ENCODE results near the gene ACAP1. TPM values are rescaled to one million over a fixed set of nuclear protein-coding genes. Genes with fewer than 3 reads are reported as not detected.

Gene ACAP1
- total and polyA plus RNA-seq, 9 of the 15 experiments (the other 6 are each of a cell fraction or from before 2014, with no cell fraction given) = 0.15 to 8.5 (median 2.4) TPM

GRCh38 chr17:7352503-7352889, 16.2 kb downstream of the ACAP1 start:
- Histone ChIP-seq H3K9me1 (ENCODE audit: control insufficient read depth, insufficient read depth, low read length) (no peaks in the 10 kb centered on the region), H2AFZ (ENCODE audit: low read depth, low read length) (peak overlapping the region; percentile 84), H3K4me3 (peak overlapping the region; percentile 72), H3K36me3 (ENCODE audit: control insufficient read depth, insufficient read depth, low read length) (no peaks in the 10 kb centered on the region), H3K27ac (ENCODE audit: extremely low read depth, low read depth, low read length) (peak overlapping the region; percentile 88; the same call in 2 of the 3 replicates), H3K79me2 (ENCODE audit: control insufficient read depth, insufficient read depth, low read length) (peaks cover 8% of the 10 kb centered on the region), H3K4me2 (ENCODE audit: insufficient read depth, low read length) (peak overlapping the region; percentile 80), H3K27me3 (ENCODE audit: control insufficient read depth in 2 of 2, insufficient read depth in 2 of 2, low read length in 2 of 2) (no peaks in the 10 kb centered on the region), H4K20me1 (replicated peaks; ENCODE audit: control insufficient read depth, insufficient read depth, low read length) (no peaks in the 10 kb centered on the region), H3K4me1 (replicated peaks in 1 of 2; ENCODE audit: control insufficient read depth in 2 of 2, insufficient read depth in 2 of 2, low read length in 2 of 2) (peaks cover 3 to 65% of the 10 kb centered on the region in 2 experiments; a peak in 3 of 5 replicates), H3K9me3 (replicated peaks; ENCODE audit: control insufficient read depth, insufficient read depth, low read depth, low read length) (no peaks in the 10 kb centered on the region), H3K9ac (ENCODE audit: insufficient read depth in 1 of 2, low read depth in 2 of 2, low read length in 2 of 2) (peak overlapping the region; percentile 79 to 91)
- ATAC-seq = no peak
- FAIRE-seq = no peak
- ChIA-PET POLR2A (interaction anchor here (0.6 to 1.6 kb wide), 5 partner anchors 11 to 143 kb away, joined by 3 to 6 read pairs (median 4); partner anchors contain the start of gene ZBTB4), CTCF (ENCODE audit: low intra/inter-chr PET ratio) (interaction anchor here (0.7 kb wide), 1 partner anchor 127 kb away, joined by 4 read pairs; the partner anchor contains the start of gene ZBTB4)
- TSS peak; percentile 64 for BruUV-seq (replicated peaks)
- in situ Hi-C loops (cut with MboI) = loop anchor here (10.0 kb wide), 1 partner anchor 202 kb away; the partner anchor contains the start of gene TNFSF13
- DNase-seq (ENCODE audit: extremely low read depth in 1 of 4, low spot score in 3 of 4) = no peak
- WGBS (ENCODE audit: insufficient coverage, low coverage, missing lambda C conversion rate) = 33% methylated on average over 5 of the region's 10 CpGs
- TF ChIP-seq CTCF (IDR thresholded peaks at IDR 0.05 in 2 of 3, conservative IDR thresholded peaks at IDR 0.05 in 1 of 3; ENCODE audit: insufficient read depth in 2 of 3, low read depth in 1 of 3, low read length in 3 of 3) = peak in 1 of 3 experiments; percentile 55; a peak in 2 of 6 replicates
- TF ChIP-seq KDM1A (IDR thresholded peaks at IDR 0.05) = no peak
- no peak for TF ChIP-seq ZFX (CRISPR knock-in tag; IDR thresholded peaks at IDR 0.05)
- intact Hi-C loops (cut with micrococcal nuclease) = loop anchor here (5.0 kb wide), 1 partner anchor 130 kb away; the partner anchor contains the start of genes POLR2A and SLC35G6

Measured in K562 (cell line).